NCI-H1092 (cell line): ENCODE data around the gene CASP1.
A peak's percentile ranks its signal among the peaks of the same experiment; 100 is the strongest.
"Not testable (repeated sequence)": the region's sequence is repeated elsewhere in the genome, so short reads cannot be mapped to it uniquely, and the experiment has no call there.

Experiments
- DNase-seq: peaks from one replicate; lab custom pipeline; 2025; lab: John Stamatoyannopoulos, UW

Gene CASP1

DNA sequence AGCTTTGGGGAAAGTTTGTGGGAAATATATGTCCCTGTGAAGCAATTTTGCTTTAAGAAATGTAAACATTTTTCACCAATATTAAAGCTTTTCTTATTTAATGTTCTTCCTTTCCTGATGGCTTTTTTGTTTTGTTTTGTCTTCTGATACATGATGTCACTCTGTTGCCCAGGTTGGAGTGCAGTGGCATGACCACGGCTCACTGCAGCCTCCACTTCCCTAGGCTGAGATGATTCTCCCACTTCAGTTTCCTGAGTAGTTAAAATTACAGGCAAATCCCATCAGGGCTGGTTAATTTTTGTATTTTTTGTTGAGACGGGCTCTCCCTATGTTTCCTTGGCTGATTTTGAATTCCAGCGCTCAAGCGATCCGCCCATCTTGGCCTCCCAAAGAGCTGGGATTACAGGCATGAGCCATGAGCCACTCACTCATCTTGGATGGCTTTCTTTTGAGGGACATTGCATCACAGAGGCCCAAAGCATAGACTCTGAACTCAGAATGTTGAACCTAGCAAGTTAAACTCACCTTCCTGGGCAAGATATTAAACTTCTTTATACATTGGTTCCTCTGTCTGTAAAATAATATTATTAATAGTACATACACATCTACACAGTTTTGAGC, 10.8 kb upstream of the CASP1 start:
- no peak for DNase-seq

DNA sequence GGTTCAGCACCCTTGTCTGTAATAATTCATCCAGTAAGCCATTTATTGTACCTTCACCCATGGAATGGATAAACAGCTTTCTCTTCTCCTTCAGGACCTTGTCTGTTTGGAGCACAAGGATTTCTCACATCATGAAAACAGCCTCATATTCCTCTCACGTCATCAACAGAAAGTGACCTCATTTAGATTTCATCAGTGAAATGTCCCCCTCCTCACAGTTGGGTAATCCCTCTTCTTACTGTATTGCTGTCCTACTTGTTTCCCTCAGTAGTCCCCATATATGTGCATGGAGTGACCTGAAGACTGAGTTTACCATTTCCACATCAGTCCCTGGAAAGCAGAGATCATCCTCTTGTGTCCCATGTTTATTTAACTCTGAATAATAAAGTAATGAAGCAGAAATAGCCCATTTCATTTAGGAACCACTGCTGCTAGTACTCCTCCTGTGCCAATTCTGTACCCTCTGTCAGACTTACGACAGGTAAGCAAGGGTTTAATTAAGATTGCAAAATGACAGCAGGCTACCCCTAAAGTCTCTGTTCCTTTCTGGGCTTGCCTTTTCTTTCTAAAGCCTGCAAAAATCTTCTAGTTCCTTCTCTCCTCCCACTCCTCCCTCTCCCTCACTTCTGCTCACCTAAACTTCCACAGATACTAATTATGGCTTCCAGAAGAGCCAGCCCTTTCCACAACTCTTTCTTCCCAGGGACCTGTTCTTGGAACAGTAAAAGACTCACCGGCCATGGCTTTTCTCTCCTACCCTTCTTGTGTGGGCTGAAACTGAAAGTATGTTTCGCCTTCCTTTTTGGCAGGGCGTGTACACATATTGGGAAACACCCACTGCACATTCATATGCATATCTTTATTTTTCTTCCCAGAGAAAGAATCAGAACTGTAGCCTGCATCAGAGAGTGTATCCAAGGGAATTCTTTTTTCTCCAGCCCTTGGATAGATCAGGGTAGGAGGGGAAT, 9.9 kb upstream of the CASP1 start, which contains the start of gene CARD16:
TSS of gene CARD16 (minus strand) at position 779 of the 968 bp plus-strand sequence. CDS start at position 741, 38 bp downstream.
- DNase-seq = not testable (repeated sequence)

DNA sequence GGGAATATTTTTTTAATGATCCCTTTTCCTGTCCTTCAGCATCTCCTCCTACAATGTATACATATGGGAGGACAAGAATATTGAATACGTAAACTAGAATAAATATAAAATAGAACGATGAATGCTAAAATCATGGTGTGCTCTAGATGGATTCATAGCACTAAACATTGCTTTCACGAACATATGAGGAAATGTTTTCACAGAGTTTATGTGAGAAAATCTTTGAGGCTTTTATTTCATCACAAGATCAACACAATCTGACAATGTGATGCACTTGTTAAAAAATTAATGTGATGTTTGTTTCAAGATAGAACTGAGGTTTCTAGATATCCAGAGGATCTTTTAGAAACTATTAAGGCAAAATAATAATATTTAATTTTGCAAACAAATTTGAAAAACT, 7.2 kb upstream of the CASP1 start:
- no peak for DNase-seq

DNA sequence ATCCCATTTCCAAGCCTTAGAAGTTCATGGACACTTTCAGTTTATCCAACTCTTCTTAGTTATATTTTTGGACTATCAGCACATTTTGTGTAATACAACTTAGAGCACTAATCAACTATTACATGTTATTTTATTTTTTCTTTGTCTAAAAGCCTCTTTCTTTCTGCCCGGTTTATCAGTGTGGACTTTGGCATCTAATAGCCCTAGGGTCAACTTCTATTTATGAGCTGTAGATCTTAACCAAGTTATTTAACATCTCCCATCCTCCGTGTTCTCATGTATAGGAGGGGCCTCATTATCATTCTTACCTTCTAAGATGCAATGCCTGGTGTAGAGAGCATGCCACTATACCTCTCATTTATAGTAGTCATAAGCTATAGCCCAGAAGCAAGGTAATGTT, 5.8 kb upstream of the CASP1 start:
- DNase-seq = no peak

DNA sequence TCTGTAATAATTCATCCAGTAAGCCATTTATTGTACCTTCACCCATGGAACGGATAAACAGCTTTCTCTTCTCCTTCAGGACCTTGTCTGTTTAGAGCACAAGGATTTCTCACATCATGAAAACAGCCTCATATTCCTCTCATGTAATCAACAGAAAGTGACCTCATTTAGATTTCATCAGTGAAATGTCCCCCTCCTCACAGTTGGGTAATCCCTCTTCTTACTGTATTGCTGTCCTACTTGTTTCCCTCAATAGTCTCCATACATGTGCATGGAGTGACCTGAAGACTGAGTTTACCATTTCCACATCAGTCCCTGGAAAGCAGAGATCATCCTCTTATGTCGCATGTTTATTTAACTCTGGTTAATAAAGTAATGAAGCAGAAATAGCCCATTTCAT, 556 bp downstream of the CASP1 start:
- DNase-seq = not testable (repeated sequence)

DNA sequence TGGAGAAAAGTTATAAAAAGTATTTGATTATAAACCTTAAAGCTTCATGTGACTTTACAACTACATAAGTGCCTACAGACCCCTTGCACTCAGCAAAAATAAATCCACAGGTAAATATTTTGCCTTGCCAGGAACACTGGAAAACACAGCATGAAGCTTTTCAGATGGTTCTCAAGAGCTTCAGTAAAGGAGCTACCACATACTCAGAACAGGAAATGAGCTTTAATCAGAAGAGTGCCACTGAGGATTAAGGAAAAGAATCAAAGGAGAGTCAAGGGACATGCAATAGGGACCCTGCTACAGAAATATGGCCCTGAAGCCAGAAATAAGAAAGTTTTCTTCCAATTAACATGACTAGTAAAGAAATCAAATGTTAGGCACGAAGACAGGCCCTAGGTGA, 1.2 kb downstream of the CASP1 start:
- no peak for DNase-seq

DNA sequence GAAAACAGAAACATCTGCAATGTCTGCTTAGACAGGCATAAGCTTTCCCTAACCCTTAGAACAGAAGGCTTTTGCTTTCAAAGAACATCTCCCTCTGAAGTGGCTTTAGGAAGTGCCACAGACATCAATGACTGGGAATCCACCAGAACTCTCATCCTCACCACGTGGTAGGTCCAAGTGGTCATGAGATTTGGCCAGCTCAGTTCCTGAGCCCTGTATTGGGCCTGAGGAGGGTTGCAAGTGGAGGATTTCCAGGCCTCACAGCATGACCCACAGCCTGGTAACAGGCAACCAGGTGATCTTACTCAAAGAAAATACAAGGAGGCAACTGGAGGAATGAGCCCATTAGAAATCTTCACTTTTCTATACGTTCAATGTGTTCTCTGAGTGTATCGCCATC, 1.6 kb downstream of the CASP1 start:
- no peak for DNase-seq

DNA sequence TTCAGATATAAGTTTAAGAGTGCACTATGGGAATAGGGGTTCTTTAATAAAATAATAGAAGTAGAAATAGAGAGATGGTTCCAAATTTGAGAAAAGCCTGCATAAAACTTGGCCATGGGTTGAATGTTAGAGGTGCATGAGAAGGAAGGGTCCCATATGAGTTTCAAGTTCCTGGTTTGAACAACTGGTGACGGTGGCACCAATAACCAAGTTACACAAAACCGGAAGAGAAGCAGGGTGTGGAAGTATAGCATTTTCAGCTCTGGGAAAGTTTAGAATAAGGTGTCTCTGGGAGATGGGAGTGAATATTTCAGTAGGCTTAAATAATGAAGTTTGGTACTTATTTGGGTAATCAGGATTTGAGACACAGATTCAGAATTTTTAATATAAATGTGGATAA, 2.4 kb downstream of the CASP1 start:
- DNase-seq = no peak

DNA sequence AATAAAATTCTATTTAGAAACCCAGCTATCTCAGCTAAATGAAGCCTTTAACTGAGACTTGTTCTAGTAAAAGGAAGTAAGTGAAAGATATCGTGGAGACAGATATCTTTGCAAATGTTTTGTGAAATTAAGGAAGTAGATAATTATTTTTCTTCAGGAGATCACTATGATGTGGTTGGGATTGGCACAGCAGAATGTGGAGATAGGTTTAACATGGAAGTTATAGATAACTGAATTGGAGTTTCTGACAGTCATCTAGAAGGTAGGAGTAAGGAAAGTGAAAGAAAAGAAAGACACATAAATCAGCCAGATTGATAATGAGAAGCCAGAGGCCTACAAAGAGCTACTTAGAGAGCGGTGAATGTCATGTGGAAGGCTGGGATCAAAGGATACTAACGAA, 7.3 kb downstream of the CASP1 start:
- DNase-seq = no peak

DNA sequence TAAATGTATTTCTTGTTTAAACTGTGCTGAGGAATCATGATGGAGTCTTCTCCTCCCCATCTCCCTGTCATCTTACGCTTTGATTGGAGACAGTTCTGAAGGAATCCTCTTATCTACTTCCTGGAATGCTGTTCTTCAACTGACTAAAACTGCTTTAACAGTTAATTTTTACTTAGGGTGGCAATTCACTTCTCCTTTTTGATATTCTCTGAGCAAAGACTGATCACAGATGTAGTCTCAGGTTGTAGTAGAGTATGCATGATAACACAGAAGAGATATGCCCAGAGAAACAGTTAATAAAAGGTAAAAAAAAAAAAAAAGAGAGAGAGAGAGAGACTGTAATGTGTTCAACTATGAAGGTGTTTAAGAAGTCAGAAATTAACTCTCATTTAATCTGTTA, 10.6 kb downstream of the CASP1 start:
- DNase-seq = no peak

DNA sequence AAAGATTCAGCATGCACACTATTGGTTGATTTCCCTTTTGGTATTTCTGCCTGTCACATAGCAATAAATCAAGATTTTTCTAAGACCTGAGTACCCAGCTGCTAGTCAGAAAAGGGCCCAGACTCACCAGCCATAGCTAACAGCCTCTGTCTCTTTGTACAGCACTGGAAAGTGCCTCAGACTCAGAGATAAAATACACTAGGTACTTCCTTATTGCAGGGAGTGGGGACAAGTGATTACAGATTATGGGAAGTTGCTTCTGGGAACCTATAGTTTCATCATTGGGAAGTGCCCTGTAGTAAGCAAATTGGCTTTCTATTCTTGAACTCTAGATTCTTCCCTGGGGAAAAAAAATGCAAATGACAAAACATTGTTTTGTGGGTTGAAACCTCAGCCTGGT, 11.9 kb downstream of the CASP1 start, which contains the start of gene CASP5:
TSS of gene CASP5 (minus strand) at position 166 of the 400 bp plus-strand sequence. CDS start at position 134, 32 bp downstream.
- DNase-seq = no peak

DNA sequence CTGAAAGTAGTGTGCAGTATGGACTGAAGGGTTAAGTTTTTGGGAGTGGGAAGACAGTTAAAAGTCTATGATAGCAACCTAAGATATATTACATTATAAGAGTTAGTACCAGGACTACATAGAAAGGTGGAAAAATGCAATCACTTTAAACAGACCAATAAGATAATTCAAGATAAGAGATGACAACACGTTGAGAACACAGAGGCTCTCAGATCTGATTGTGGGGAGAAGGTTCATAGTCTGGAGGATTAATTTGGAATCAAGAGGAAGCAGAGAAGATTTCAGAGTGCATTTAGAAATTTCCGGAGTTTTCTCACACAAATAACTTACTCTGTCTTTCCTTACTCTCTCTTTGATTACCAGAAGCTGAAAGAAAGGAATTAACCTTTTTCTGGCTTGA, 12.4 kb downstream of the CASP1 start:
- DNase-seq = no peak

DNA sequence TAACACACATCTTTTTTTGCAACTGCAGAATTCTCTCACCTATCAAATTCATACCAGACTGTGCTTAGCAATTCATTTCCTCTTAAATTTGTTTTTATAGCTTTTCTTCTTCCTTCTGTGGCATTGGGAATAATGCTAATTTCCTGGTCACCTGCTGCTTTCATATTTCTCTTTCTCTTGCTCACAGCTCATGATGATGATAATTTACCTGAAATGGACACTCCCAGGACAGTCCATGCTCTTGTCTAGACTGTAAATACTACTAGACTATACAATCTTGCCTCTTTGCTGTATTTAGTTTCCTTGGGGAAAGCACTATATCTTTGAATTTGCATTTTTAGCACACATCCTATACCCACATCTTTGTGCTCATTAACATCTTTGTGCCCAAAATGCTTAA, 27.5 kb downstream of the CASP1 start:
- DNase-seq = no peak

DNA sequence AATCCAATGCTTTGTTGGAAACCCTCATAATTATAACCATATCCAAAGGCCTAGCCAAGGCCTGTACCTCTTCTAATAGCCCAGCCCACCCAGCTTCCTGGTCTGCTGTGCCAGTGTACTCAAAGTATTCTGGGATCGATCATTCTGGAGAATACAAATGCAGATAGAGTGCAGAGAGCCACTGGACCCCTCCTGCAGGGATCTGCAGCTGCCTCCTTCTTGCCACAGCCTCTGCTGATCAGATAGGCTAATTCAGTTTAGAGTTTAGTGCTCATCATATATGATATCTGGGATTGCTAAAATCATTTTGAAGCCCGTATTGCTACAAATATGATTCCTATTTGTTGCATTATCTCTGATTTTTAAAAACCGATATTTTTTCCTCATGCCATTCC, 29.5 kb downstream of the CASP1 start:
- DNase-seq = no peak

DNA sequence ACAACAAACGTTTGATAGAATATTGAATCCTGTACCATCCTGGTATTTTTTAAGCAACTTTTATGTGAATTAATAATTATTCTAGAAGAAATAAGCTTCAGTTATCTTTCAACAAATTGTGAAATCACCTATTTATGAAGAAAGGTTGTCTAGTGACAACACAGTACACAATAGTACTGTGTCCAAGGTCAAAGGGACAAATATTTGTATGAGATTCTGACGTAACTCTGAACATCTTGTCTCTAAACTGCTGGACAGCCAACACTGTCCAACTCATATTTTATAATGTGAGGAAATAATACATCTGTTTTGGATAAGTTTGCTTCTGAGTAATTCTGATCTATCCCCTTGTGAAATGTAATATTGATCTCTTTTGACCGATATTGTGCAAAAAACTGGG, 30.9 kb downstream of the CASP1 start:
- no peak for DNase-seq

DNA sequence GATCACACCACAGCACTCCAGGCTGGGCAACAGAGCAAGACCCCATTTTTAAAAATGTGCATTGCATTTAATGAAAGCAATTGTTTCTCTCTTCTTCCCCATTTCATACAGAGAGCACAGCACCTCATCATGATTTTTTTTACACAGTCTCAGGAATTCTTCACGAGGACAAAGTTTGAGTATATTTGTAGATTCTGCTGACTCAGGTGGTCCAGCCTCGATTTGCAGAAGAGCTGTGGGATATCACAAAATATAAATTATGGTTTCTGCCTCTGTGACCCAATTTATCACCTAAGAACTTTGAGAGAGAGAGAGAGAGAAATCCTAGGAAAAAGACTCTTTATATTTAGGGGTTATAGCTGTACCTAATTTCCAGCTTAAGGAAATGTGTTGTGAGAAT, 31.8 kb downstream of the CASP1 start:
- no peak for DNase-seq

DNA sequence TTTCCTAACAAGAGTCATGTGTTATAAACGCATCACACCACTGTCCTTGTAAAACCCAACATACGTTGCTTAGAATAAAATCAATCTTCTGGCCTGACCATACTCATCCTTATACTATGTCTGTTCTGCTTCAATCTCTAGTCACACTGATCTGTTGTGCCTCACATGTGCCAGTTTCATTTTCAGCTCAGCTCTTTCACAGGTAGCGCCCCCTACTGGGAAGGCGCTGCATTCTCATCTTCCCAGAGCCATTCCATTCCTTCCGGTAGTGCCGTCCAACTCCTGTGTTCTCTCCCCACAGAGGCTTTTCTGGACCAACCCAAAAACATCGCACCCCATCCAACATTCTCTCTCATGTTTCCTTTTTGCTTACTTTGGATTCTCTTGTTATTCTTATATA, 34.1 kb downstream of the CASP1 start:
- DNase-seq = no peak

DNA sequence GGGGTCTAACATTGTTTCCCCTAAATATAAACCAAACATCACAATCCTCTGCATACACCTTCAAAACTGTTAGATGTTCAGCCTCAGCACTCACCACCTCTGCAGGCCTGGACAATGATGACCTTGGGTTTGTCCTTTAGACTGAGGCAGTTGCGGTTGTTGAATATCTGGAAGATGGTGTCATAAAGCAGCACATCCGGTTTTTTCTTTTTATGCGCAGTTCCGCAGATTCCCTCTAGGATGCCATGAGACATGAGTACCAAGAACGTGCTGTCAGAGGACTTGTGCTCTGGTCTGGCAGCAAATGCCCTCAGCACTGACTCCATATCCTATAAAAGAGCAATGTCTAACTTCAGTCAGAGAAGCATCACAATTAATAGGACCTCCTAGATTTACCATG, 34.8 kb downstream of the CASP1 start:
- no peak for DNase-seq

DNA sequence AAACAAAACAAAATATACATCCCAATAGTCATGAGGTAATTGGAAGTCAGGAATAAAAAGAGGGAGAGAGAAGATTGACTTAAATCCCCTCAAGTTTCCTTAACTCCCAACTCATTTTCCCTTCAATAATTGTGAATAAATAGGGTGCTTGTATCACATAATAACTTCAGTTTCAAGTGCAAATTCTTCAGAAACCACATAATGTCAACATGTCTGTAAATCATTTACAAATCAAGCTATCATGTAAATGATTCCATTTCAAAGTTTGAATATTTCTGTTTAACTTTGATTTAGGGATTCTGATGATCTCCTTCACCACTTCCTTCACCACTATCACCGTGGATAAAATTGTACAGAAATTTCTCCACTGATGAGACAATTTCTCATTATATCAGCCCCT, 35.2 kb downstream of the CASP1 start:
- no peak for DNase-seq

DNA sequence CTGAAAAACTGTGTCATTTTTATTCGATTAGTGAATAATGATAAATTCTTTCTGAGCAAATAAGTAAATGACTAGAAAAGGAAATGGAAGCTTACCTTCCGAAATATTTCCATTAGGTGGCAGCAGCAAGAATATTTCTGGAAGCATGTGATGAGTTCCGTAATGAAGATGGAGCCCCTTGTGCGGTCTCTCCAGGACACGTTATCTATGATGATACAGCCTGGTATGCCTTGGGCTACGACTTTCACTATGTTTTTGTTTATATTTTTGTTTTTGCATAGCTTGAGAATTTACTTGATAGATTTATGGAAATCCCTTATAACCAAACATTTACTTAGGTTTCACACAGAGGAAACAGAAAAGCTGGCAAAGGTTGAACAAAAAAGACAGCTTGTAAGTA, 37.7 kb downstream of the CASP1 start:
- DNase-seq = no peak

DNA sequence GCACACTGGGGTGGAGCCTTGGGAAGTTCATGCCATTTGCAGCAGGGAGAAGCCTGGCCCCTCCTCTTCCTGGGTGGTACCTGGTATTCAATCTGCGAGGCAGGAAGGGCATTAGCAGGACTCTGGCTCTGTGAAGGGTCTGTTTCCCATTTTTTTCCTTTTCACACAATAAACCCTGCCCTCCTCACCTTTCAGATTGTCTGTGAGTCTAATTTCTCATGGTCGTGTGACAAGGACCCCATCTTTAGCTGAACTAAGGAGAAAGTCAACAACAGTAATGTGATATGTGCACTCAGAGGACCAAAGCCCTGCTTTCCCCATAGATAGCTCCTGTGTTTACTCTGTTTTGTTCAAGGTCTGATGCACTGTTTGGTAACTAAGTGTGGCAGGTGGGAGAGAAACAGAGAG, 39.9 kb downstream of the CASP1 start:
- peak; percentile 82 for DNase-seq

DNA sequence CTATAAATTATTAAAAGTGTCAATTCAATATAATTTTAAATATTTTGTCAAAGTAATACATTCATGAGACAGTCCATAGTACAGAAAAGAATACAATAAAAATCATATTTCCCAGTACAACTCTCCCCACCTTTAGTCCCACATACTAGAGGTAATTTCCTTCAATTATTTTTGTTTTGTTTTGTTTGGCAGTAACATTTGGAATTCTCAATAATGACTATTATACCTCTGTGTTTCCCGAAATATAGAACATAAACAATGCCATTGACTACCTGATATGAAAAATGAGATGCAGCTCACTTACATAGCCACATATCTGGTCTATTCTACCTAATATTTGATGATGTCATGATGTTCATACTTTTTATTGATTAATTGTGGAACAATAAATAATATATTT, 42.2 kb downstream of the CASP1 start:
- DNase-seq = no peak

DNA sequence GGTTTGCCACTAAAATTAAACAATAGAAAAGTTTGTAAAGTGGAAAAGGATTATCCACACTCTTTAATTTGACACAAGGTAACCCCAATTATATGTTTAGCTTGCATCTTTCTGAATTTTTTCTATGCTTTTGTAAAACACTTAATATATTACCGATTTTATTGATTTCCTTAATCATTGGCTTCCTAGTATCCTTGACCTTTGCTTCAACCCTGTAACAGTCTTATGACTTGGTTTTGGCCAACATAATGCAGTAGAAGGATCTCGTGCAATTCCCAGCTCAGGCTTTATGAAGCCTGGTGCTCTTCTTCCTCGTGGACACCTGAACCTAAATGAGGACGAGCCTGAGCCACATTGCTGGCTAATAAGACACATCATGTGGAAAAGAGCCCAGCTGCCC, 43.0 kb downstream of the CASP1 start:
- DNase-seq = no peak
